ENCODE results near the gene SCAND1.
A peak's percentile ranks its signal among the peaks of the same experiment; 100 is the strongest.
"Not testable (repeated sequence)": the region's sequence is repeated elsewhere in the genome, so short reads cannot be mapped to it uniquely, and the experiment has no call there.

SCAND1 gene

DNA sequence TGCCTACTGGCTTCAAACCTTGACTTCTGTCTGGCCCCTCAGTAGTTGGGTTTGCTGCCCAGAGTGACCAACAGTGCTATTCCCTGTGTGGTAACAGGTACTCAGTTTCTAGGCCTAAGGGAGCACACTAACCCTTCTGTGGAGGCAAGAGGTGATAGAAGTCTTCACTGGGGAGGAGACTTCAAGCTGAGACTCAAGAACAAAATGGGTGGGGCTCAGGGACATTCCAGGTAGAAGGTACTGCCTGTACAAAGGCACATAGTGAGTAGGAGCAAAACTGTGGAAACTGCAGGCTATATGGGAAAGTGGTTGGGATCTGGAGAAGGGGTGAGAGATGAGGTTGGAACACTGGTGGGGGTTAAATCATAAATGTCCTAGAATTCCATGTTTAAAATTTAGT lies 2.3 kb upstream of the SCAND1 start:
- no peak for DNase-seq

DNA sequence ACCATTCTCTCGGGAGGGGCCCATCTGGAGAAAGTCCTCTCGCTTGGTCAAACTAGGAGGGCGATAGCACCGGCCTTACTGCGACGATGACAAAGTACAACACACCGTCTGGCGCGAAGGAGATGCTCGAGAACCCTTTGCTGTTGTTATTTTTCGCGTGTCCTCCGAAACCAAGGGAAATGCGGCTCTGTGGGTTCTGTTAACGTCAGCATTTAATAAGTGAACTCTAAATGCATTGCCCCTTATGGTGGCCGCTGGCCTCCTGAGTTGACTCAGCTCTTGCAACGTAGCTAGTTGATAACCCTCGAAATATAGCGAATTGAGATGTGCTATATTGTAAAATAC lies 577 bp upstream of the SCAND1 start:
- DNase-seq, result peak; percentile 51 to 53

DNA sequence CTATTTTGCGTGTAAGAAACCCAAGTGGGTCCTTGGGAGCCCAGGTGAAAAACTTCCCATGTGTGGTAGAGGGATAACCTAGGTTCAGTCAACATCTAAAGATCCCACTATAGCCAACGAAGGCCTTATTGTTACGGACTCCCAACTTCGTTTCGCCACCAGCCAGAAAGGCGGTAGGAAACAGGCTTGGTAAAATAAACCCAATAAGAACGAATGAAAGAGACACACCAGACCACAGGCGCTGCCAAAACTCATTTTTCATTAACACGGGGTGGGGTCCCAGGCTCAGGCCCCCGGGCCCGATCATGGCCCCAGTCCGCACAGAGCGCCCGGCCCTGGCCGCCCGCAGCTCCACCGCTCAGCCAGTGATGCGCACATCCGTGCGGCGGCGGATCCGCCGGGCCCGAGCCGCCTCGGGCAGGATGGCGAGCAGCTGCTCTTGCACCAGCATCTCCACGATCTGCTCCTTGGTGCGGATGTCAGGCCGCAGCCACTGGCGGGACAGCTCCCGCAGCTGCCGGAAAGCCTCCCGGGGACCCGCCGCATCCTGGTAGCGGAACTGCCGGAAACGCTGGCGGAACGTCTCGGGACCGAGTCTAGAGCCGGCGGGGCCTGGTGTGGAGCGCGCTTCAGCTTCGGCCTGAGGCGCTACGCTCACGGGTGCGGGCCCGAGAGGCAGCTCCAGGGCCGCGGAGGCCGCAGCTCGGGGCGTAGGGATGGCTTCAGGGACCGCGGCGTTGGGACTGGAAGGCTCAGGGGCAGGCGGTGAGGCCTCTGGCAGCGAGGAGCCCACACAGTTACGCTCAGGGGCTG lies 709 bp downstream of the SCAND1 start:
- DNase-seq, result peak; percentile 60 to 73

DNA sequence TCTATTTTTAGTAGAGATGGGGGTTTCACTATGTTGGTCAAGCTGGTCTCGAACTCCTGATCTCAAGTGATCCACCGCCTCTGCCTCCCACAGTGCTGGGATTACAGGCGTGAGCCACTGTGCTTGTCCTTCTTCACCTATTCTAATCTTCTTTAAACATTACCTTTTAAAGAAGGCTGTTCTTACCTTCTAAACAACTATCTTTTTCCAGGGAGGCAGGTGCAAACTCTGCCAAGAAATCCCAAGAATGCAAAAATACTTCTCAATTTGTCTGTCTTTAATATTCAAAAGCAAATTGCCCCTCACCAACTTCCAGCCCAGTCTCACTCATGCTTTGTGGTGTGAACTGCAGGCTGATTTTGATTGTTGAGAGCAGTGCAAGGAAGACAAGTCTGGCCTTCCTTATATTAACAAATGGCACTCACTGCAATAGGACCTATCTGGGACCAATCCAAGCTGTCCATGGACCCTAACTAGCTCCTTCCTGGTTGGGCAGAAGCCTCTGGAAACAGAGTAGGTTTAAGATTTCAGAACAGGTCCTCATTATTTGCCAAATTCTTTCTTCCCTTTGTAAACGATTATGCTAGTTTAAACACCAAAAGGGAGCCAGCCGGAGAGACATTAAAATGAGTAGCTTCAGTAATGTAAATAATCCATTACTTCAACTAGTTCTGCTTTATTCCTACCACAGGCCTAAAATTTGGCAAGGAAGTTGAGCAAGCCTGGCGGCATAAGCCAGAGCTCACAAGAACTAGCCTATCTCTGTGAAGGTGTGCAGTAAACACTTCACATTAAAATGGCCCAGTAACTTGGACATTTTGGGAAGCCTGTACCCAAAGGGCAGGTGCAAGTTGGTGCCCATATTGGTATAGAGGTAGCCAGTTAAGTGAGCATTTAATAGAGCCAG lies 1.6 kb downstream of the SCAND1 start:
- peak; percentile 15 to 17 for DNase-seq

DNA sequence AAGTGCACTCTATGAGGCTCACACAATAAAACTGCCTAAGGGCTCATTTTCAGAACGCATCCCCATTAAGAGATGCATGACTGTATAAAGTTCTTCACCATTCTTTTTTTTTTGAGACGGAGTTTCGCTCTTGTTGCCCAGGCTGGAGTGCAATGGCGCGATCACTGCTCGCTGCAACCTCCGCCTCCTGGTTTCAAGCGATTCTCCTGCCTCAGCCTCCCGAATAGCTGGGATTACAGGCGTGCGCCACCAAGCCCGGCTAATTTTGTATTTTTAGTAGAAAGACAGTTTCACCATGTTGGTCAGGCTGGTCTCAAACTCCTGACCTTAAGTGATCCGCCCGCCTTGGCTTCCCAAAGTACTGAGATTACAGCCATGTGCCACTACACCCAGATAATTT lies 2.2 kb downstream of the SCAND1 start:
- DNase-seq, result not testable (repeated sequence)

DNA sequence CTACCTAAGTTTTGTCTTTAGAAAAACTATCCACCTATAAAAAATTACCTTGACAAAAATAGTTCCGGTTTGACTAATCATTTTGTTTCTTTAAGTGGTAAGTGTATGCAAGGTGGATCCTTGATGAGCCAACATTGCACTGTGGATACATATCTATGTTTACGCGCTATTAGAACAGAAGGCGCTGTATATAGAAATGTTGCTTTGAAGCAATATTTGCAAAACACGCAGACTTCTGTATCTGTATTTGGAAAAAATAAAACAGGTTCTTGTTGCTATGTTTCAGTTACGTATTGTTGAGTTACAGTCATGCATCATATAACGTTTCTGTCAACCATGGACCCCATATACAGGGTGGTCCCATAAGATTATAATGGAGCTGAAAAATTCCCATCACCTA lies 4.2 kb downstream of the SCAND1 start:
- DNase-seq, result no peak

DNA sequence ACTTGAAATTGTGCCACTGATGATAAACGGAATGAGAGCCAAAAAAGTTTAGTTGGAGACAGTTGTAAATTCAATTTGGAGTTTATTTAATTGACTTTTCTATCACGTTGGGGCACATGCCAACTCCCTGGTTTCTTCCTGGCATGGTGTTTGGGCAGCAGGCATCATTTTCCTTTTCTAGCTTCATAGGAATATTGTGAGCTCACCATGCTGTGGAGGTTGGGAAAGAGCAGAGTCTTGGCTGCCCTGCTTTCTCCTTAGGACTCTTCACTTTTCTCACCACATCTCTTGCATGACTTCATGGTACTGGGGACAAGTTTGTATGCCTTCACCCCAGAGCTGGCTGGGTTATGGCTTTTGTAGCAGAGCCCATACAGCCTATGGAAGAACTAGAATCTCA lies 6.4 kb downstream of the SCAND1 start:
- DNase-seq, result no peak

DNA sequence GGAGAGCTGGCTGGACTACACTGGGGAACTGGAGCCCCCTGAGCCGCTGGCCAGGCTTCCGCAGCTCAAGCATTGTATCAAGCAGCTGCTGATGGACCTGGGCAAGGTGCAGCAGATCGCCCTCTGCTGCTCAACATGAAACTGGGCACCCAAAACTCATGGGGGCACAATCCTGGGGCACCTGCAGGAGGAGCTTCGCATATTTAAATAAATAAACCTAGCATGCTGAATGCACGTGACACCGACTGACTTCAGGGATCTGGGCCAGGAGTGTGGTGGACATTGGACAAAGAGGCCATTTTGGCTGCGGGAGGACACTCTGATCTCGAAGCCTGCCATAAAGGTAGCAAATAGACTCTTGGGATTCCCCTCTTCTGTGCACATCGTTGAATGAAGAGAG lies 6.8 kb downstream of the SCAND1 start:
- peak; percentile 11 to 21 for DNase-seq

DNA sequence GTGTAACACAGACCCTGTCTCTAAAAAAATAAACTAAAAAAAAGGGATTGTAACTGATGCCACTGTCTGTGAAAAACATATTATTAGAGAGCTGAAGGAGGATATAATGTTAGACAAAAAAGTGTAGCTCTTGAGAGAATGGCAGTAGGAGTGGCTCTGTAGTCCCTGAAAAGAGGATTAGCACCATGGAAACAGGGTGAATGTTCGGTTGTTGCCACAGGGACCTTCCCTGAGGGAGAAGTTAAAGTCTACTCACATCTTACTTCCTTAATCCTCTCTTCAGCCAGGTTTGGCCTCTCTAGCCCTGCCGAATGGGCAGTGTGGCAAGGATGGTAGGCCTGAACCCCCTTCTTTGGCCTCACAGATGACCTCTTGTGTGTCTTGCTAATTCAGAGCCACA lies 12.1 kb downstream of the SCAND1 start:
- no peak for DNase-seq

DNA sequence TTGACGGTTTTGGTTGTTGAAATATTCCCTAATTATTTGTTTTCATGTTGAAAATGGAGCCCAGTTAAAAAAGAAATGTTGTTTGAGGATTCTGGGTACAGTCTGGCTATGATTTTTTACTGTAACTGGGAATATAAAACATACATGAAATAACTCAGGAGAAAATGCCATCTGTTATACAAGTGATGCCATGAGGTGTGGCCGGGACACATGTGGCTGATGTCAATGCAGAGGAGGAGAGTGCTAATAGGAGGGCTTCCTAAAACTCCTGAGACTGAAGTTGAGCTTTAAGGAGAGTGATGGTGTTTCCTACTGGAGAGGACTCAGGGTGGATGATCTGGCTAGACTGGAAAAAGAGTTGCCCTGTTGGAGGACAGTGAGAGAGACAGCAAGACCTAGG lies 12.7 kb downstream of the SCAND1 start:
- DNase-seq, result no peak

DNA sequence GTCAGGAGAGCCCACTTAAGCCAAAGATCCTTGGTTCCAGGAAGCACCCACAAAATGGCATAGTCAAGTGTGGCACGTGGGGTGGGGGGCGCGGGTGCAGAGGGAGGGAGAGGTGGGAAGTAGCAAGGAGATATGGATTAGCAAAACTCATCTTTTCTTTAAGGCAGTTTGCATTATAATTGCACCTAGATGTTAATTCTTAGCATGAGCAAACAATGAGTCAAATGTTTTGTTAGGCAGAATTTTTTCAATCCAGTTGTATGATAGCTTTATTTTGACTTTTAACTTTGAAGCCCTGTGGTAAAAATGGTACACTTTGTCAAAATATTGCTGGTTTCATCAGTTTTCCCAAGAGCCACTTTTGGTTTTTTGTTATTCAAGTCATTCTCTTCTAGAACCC lies 15.0 kb downstream of the SCAND1 start:
- no peak for DNase-seq

DNA sequence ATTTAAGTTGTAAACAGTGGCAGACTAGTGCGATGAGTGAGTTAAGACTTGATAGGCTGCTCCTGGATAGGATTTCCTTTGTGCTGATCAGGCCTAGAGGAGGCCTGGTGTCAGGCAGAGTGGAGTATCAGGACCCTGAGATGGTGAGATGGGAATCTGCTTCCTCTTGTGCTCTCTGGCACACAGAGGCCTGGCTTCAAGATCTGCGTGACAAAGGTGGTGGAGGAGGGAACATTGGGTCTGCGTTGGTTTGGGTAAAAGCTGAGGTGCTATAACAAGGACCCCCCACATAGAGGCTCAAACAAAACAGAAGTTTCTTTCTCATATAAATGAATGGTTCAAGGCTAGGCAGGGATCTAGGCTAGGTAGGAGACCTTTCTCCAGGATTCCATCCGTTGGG lies 20.3 kb downstream of the SCAND1 start:
- no peak for DNase-seq

DNA sequence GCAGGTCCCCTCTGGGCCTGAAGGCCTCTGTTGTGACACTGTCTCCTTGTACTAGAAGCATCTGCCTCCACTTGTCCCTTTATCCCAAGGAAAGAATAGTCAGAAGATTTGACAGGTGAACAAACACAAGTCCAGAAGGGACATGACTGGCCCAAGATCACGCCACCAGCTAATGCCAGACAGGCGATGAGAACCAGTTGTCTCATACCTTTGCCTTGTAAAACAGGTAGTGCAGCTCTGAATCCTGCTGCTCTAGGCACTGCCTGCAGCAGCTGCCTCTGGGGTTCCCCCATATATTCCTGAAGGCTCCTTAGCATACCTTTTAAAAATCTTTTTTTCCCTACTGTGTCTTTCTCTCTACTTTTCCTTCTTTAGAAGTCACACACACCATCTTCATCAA lies 25.0 kb downstream of the SCAND1 start:
- no peak for DNase-seq

DNA sequence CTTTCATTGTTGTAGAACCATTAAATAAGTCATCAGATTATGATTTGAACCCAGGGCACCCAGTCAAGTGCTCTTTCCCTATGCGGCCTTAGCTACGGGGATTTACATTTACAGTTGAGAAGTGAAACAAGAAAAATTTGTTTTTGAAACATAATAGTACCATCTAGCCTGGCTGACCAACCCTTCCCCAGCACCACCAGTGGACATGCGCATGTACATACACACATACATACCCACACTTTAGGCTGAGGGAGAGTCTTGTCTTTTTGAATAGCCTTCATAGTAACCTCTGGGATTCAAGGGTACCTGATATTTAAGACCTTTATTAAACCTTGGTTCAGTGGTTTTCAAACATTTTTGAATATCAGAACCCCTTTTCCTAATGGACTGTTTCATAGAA lies 33.8 kb downstream of the SCAND1 start:
- no peak for DNase-seq

DNA sequence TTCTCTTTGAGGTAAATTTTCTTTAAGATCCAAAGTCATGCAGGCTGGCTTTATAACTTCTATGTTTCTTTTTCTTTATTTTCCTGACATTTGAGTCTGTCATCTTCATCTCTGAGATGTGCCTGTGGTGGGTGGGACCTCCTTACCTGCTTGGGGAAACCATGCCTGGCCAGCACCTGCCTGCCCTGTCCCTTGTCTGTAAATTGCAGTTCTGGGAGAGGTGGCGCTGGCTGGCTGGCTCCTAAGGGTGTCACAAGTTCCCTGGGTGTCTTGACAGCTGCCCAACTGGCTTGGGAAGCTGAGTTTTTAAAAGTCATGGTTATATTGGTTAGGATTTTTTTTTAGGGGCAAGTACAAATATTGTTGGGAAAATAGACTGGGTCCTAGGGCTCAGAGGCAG lies 36.3 kb downstream of the SCAND1 start:
- no peak for DNase-seq

DNA sequence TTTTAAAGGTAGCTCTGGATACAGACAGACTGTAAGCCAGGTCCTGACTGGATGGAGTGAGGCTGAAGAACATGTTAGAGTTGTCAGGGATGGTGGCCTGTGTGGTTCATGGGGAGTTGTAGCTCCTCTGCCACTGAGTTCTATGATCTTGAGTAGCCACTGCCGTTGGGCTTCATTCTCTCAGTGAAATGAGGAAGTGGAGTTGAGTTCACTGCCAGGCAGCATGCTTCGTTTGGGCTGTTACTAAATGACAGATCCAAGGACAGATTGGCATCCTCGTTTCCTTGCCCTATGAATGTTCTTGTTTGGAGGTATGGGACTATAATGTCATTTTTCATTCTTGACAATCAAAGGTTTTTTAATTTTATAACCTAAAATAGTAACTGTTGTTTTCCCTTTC lies 37.2 kb downstream of the SCAND1 start:
- DNase-seq, result no peak

DNA sequence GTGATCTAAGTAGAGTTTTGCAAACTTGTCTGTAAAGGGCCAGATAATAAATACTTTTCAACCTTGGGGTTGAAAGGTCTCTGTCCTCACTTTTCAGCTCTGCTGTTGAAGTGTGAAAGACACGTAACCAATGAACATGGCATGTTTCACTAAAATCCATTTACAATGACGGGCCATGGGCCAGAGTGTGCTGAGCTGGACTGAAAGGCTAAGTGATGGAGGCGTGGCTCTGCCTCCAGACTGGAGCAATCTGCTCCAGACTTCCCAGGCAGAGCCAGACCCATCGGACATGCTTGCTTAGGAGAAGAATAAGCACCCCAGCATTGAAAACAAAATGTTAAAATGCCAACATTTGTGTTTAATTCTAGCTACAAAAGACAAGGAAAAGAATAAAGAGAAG lies 41.4 kb downstream of the SCAND1 start:
- DNase-seq, result no peak

DNA sequence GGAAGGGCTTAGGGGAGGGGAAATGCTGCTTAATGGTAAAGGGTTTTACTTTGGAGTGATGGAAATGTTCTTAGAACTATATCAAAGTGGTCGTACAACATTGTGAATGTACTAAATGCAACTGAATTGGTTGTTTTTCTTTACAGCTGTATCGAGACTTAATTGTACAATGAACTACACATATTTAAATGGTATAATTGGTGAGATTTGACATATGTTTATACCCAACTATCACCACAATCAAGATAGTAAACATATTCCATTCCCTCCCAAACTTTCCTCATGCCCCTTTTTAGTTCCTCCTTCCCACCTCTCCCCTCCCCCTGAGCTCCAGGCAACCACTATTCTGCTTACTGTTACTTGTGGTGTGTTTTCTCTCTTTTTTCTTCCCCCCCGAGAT lies 44.0 kb downstream of the SCAND1 start:
- no peak for DNase-seq

DNA sequence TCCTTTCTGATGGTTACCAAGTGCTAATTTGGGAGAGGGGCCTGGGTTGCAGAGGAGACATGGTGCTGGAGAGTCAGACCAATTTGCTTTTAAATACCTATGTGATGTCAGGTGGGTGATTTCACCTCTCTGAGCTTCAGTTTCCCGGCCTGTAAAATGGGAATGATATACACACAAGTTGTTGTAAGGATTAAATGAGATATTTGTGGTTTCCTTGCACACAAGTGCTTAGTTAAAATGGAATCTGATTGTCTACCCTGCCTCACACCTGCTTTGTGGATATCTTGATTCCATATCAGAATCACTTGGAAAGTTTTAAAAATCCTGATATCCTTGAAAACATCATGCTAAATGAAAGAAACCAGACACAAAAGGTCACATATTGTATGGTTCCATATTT lies 44.5 kb downstream of the SCAND1 start:
- DNase-seq, result no peak

DNA sequence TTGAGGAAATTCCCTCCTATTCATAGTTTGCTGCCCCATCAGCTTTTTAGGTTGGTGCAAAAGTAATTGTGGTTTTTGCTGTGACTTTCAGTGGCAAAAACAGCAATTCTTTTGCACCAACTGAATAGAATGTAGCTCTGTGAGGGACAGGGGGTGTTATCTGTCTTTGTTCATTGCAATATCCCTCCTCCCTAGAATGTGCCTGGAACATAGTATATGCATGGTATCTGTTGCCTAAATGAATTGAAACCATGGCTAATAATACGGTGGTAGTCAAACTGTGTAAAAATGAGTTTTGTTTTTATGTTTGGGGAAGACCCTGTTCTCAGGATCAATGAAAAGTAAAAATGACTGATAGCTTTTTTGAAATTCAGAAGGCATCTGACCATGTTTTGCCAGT lies 45.1 kb downstream of the SCAND1 start:
- DNase-seq, result no peak

DNA sequence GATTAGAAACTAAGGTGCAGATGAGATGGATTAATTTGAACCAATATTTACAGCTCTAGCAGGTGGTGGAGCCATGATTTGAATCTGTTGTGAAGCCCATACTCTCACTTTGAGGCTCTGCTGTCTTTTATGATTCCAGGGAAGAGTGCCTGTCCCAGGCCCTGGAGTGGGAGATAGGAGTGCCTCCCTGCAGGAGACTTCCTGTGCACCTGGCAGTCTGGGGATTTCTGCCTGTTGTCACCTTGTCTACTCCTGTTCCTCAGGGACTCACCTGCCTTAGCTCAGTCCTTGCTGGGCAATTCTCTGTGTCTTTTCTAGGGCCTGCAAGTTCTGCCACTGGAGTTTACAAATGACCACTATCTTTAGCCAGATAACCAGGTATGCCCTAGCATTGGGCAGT lies 46.3 kb downstream of the SCAND1 start:
- DNase-seq, result no peak

DNA sequence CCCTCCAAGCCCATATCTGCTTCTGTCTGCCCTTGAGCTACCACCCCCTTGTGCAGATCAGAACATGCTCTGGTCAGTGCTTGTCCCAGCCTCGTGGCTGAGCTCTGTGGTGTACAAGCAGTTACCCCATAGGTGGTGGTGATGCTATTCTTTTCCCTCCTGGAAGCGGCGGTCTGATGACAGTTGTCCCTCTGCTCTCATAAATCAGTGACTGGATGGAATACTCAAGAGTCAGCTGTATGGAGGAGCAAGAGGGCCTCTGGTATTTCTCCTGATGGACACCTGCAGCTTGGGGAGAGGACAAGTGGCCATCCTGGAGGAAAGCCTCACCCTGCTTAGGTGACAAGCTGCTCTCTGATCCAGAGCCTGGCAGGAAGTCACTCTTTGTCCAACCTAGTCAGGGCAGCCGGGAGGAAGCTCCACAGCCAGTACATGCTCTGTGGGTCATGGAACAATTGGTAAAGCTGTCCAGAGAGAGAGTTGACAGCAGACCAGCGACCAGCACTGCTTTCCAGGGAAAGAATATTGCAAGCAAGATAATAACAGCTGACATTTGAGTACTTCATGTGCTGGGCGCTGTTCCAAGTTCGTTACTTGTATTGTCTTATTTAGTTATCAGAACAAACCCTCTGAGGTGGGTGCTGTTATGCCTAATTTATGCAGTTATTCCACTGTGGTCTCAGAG lies 47.1 kb downstream of the SCAND1 start:
- DNase-seq, result no peak

DNA sequence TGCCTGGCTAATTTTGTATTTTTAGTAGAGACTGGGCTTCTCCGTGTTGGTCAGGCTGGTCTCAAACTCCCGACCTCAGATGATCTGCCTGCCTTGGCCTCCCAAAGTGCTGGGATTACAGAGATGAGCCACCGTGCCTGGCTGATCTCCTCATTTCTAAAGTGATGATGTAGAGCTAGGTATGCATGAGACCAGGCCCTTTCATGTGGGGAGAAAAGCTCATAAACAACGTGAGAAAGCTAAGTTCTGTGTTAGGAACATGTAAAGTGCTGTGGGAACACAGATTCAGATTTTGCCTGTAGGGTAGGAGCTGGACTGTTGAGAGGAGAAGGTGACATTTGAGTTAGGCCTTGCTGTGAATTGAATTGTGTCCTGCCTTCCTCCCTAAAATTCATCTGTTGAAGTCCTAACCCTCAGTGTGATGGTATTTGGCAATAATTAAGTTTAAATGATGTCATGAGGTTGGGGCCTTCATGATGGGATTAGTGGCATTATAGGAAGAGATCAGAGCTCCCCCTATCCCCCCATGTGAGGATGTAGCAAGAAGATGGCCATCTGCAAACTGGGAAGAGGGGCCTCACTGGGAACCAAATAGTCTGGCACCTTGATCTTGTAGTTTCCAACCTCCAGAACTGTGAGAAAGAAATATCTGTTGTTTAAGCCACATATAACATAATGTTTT lies 49.2 kb downstream of the SCAND1 start:
- no peak for DNase-seq
